ENCODE results near the gene MPZL2.

MPZL2 gene

GRCh38 chr11:118241764-118242098 lies 22.4 kb downstream of the MPZL2 start:
- Histone ChIP-seq H3K9ac (ENCODE audit: insufficient read length, low read depth) (no peak overlapping the region), H3K4me3 (ENCODE audit: insufficient read length, low read depth) (no peak overlapping the region), H3K27me3 (ENCODE audit: insufficient read depth, insufficient read length) (no peaks in the 10 kb centered on the region), H3K9me3 (ENCODE audit: insufficient read depth, low read length) (no peaks in the 10 kb centered on the region), H3K36me3 (ENCODE audit: insufficient read depth, insufficient read length, low read length) (no peaks in the 10 kb centered on the region), H3K4me1 (ENCODE audit: insufficient read depth, insufficient read length) (no peaks in the 10 kb centered on the region)
- no peak for DNase-seq (ENCODE audit: low read depth, low spot score)
- TF ChIP-seq SUZ12 (IDR thresholded peaks at IDR 0.05; ENCODE audit: extremely low read depth, insufficient read depth, insufficient read length) (no peak), YY1 (IDR thresholded peaks at IDR 0.05; ENCODE audit: insufficient read depth, insufficient read length) (no peak)

GRCh38 chr11:118240999-118241763 lies 22.9 kb downstream of the MPZL2 start:
- H3K27me3 ChIP-seq (ENCODE audit: insufficient read depth, insufficient read length) = no peaks in the 10 kb centered on the region
- no peaks in the 10 kb centered on the region for H3K9me3 ChIP-seq (ENCODE audit: insufficient read depth, low read length)
- no peak for DNase-seq (ENCODE audit: low read depth, low spot score)
- no peaks in the 10 kb centered on the region for H3K36me3 ChIP-seq (ENCODE audit: insufficient read depth, insufficient read length, low read length)
- TF ChIP-seq SUZ12 (IDR thresholded peaks at IDR 0.05; ENCODE audit: extremely low read depth, insufficient read depth, insufficient read length) (no peak), YY1 (IDR thresholded peaks at IDR 0.05; ENCODE audit: insufficient read depth, insufficient read length) (no peak), ZNF274 (IDR thresholded peaks at IDR 0.05; ENCODE audit: low read depth, low read length) (no peak)
- no peak overlapping the region for H3K4me3 ChIP-seq (ENCODE audit: insufficient read length, low read depth)
- no peaks in the 10 kb centered on the region for H3K4me1 ChIP-seq (ENCODE audit: insufficient read depth, insufficient read length)
- no peak overlapping the region for H3K9ac ChIP-seq (ENCODE audit: insufficient read length, low read depth)

- H3K9ac ChIP-seq (ENCODE audit: insufficient read length, low read depth) = no peak overlapping the region
- TF ChIP-seq ZNF274 (IDR thresholded peaks at IDR 0.05; ENCODE audit: low read depth, low read length) (no peak), YY1 (IDR thresholded peaks at IDR 0.05; ENCODE audit: insufficient read depth, insufficient read length) (no peak), SUZ12 (IDR thresholded peaks at IDR 0.05; ENCODE audit: extremely low read depth, insufficient read depth, insufficient read length) (no peak)
- H3K4me3 ChIP-seq (ENCODE audit: insufficient read length, low read depth) = no peak overlapping the region
Measured at GRCh38 chr11:118239509-118240205, 24.4 kb downstream of the MPZL2 start.

GRCh38 chr11:118238929-118239328 lies 25.2 kb downstream of the MPZL2 start:
- DNase-seq (ENCODE audit: low read depth, low spot score) = no peak
- Histone ChIP-seq H3K4me1 (ENCODE audit: insufficient read depth, insufficient read length) (no peaks in the 10 kb centered on the region), H3K9me3 (ENCODE audit: insufficient read depth, low read length) (no peaks in the 10 kb centered on the region), H3K27me3 (ENCODE audit: insufficient read depth, insufficient read length) (no peaks in the 10 kb centered on the region), H3K36me3 (ENCODE audit: insufficient read depth, insufficient read length, low read length) (no peaks in the 10 kb centered on the region), H3K9ac (ENCODE audit: insufficient read length, low read depth) (no peak overlapping the region), H3K4me3 (ENCODE audit: insufficient read length, low read depth) (no peak overlapping the region)
- TF ChIP-seq ZNF274 (IDR thresholded peaks at IDR 0.05; ENCODE audit: low read depth, low read length) (no peak), SUZ12 (IDR thresholded peaks at IDR 0.05; ENCODE audit: extremely low read depth, insufficient read depth, insufficient read length) (no peak), YY1 (IDR thresholded peaks at IDR 0.05; ENCODE audit: insufficient read depth, insufficient read length) (no peak)

More at GRCh38 chr11:118239509-118240205, 24.4 kb downstream of the MPZL2 start:
- no peaks in the 10 kb centered on the region for H3K4me1 ChIP-seq (ENCODE audit: insufficient read depth, insufficient read length)
- no peaks in the 10 kb centered on the region for H3K27me3 ChIP-seq (ENCODE audit: insufficient read depth, insufficient read length)
- no peaks in the 10 kb centered on the region for H3K9me3 ChIP-seq (ENCODE audit: insufficient read depth, low read length)
- H3K36me3 ChIP-seq (ENCODE audit: insufficient read depth, insufficient read length, low read length) = no peaks in the 10 kb centered on the region
- DNase-seq (ENCODE audit: low read depth, low spot score) = no peak

- Histone ChIP-seq H3K9me3 (ENCODE audit: insufficient read depth, low read length) (no peaks in the 10 kb centered on the region), H3K27me3 (ENCODE audit: insufficient read depth, insufficient read length) (no peaks in the 10 kb centered on the region), H3K9ac (ENCODE audit: insufficient read length, low read depth) (no peak overlapping the region), H3K4me3 (ENCODE audit: insufficient read length, low read depth) (no peak overlapping the region), H3K36me3 (ENCODE audit: insufficient read depth, insufficient read length, low read length) (no peaks in the 10 kb centered on the region), H3K4me1 (ENCODE audit: insufficient read depth, insufficient read length) (no peaks in the 10 kb centered on the region)
- no peak for TF ChIP-seq ZNF274 (IDR thresholded peaks at IDR 0.05; ENCODE audit: low read depth, low read length)
- no peak for TF ChIP-seq SUZ12 (IDR thresholded peaks at IDR 0.05; ENCODE audit: extremely low read depth, insufficient read depth, insufficient read length)
- no peak for TF ChIP-seq YY1 (IDR thresholded peaks at IDR 0.05; ENCODE audit: insufficient read depth, insufficient read length)
- DNase-seq (ENCODE audit: low read depth, low spot score) = no peak
Measured at GRCh38 chr11:118238421-118238820, 25.7 kb downstream of the MPZL2 start.

- TF ChIP-seq ZNF274 (IDR thresholded peaks at IDR 0.05; ENCODE audit: low read depth, low read length) = no peak
- no peak for TF ChIP-seq YY1 (IDR thresholded peaks at IDR 0.05; ENCODE audit: insufficient read depth, insufficient read length)
- TF ChIP-seq SUZ12 (IDR thresholded peaks at IDR 0.05; ENCODE audit: extremely low read depth, insufficient read depth, insufficient read length) = no peak
- H3K36me3 ChIP-seq (ENCODE audit: insufficient read depth, insufficient read length, low read length) = no peaks in the 10 kb centered on the region
- H3K27me3 ChIP-seq (ENCODE audit: insufficient read depth, insufficient read length) = no peaks in the 10 kb centered on the region
- H3K4me1 ChIP-seq (ENCODE audit: insufficient read depth, insufficient read length) = peaks cover 2% of the 10 kb centered on the region
- no peak overlapping the region for H3K4me3 ChIP-seq (ENCODE audit: insufficient read length, low read depth)
- no peak for DNase-seq (ENCODE audit: low read depth, low spot score)
- H3K9ac ChIP-seq (ENCODE audit: insufficient read length, low read depth) = no peak overlapping the region
- no peaks in the 10 kb centered on the region for H3K9me3 ChIP-seq (ENCODE audit: insufficient read depth, low read length)
Measured at GRCh38 chr11:118236170-118236569, 27.9 kb downstream of the MPZL2 start.

- TF ChIP-seq ZNF274 (IDR thresholded peaks at IDR 0.05; ENCODE audit: low read depth, low read length) (no peak), SUZ12 (IDR thresholded peaks at IDR 0.05; ENCODE audit: extremely low read depth, insufficient read depth, insufficient read length) (no peak), YY1 (IDR thresholded peaks at IDR 0.05; ENCODE audit: insufficient read depth, insufficient read length) (no peak)
- peaks cover 2% of the 10 kb centered on the region for H3K4me1 ChIP-seq (ENCODE audit: insufficient read depth, insufficient read length)
- no peak for DNase-seq (ENCODE audit: low read depth, low spot score)
- no peak overlapping the region for H3K9ac ChIP-seq (ENCODE audit: insufficient read length, low read depth)
- no peaks in the 10 kb centered on the region for H3K9me3 ChIP-seq (ENCODE audit: insufficient read depth, low read length)
- H3K4me3 ChIP-seq (ENCODE audit: insufficient read length, low read depth) = no peak overlapping the region
- no peaks in the 10 kb centered on the region for H3K27me3 ChIP-seq (ENCODE audit: insufficient read depth, insufficient read length)
- H3K36me3 ChIP-seq (ENCODE audit: insufficient read depth, insufficient read length, low read length) = no peaks in the 10 kb centered on the region
Measured at GRCh38 chr11:118234833-118235232, 29.3 kb downstream of the MPZL2 start.
